HG03159 (cell line): ENCODE measurements around the gene HAND2.

Experiments used
- ATAC-seq: cut with Tn5 transposase; IDR thresholded peaks from one replicate; pipeline ENCODE4 v1.9.1; 2021; ENCODE audit warnings: mild to moderate bottlenecking, moderate library complexity; ENCODE audit not compliant: unreplicated experiment

HAND2 gene

GRCh38 chr4:173478913-173479283 lies 51.1 kb downstream of the HAND2 start:
- ATAC-seq: no peak

GRCh38 chr4:173478201-173478912 lies 51.7 kb downstream of the HAND2 start:
- no peak for ATAC-seq

GRCh38 chr4:173477016-173477415 lies 53.0 kb downstream of the HAND2 start:
- ATAC-seq: no peak
